ENCODE data around the gene MMP25. TPM values are rescaled to one million over a fixed set of nuclear protein-coding genes. Genes with fewer than 3 reads are reported as not detected.
"Not testable (repeated sequence)": the region's sequence is repeated elsewhere in the genome, so short reads cannot be mapped to it uniquely, and the experiment has no call there.

MMP25 gene
- total RNA-seq, 1 donor from 2014 or later, result 75.1 TPM

DNA sequence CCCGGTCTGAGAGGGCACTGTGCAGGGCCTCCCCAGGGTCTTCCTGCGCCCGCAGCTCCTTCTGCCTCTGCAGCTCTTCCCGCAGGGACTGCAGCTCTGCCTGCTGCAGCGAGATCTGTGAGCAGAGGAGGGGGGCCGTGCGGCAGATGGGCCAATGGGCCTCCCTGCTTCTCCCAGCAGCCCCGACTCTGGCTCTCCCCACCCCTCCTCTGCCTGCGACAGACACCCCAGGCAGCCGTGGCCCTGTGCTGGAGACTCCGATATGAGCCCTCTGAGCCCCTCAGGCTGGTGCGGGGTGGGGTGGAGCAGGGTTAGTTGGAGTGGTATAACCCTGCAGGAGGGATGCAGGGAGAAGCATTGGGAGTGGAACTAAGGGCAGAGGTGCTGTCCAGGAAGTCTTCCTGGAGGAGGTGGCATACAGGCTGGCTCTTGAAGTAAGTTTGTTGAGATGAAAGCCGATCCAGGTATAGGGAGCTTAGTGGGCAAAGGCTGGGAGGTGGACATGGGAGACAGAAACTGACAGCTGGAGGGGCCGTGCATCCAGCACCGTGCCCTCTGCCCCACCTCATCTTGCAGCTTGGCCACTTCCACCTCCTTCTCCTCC lies 17.5 kb upstream of the MMP25 start:
- intact Hi-C loops (cut with micrococcal nuclease), result loop anchor here (2.0 to 10.0 kb wide), 2 partner anchors 96 to 476 kb away; partner anchors contain the start of gene CLUAP1

- intact Hi-C loops (cut with micrococcal nuclease), result loop anchor here (2.0 to 10.0 kb wide), 3 partner anchors 15 to 475 kb away; partner anchors contain the start of gene CLUAP1
Measured at GRCh38 chr16:3029491-3030221, 16.7 kb upstream of the MMP25 start.

- intact Hi-C loops (cut with micrococcal nuclease), result loop anchor here (2.0 kb wide), 1 partner anchor 14 kb away; no protein-coding TSS in a partner anchor
Measured at GRCh38 chr16:3030222-3031212, 15.8 kb upstream of the MMP25 start.

DNA sequence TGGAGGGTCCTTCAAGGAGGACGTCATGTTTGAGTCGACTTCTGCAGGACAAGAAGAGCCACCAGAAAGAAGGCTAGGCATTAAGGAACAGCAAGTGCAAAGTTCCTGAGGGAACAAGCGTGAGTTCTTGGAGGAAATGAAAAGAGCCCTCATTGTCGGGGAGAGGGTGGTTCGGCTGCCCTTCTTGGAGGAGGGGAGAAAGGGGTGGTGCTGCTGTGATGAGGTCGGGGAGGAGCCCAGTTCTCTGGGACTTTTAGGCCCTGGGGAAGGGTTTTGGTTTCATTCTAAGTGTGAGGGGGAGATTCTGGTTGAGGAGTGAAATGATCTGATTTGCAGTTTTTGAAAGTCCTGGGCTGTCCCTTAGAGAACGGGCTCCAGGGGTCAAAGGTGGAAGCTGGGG lies 13.7 kb upstream of the MMP25 start:
- intact Hi-C loops (cut with micrococcal nuclease), result no loop called here

- intact Hi-C loops (cut with micrococcal nuclease), result no loop called here
Measured at GRCh38 chr16:3035289-3035971, 10.9 kb upstream of the MMP25 start.

GRCh38 chr16:3035972-3036725 lies 10.2 kb upstream of the MMP25 start:
- intact Hi-C loops (cut with micrococcal nuclease), result no loop called here

GRCh38 chr16:3036726-3037315 lies 9.5 kb upstream of the MMP25 start, which contains the start of gene BICDL2:
TSS of gene BICDL2 (minus strand) at chr16:3036944. CDS start at chr16:3035496, 1,448 bp downstream.
- intact Hi-C loops (cut with micrococcal nuclease), result no loop called here

DNA sequence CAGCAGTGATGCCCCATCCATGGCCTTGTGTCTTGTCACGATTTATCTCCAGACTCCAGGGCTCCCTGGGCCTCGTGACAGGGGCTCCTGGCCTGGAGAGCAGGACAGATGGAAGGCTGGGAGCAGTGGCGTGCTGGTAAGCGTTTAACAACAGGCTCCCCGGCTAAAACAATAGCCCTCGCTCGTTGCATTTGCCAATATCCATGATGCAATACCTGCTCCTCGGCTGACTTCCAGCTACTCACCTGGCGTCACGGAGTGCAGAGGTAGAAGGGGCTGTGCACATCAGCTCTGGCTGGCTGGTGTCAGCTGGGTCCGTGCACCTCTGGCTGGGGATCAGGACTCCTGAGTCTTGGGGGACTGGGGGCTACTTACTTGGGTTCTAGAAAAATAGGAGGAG lies 8.1 kb upstream of the MMP25 start:
- intact Hi-C loops (cut with micrococcal nuclease), result no loop called here

GRCh38 chr16:3038896-3039295 lies 7.5 kb upstream of the MMP25 start:
- intact Hi-C loops (cut with micrococcal nuclease), result no loop called here

DNA sequence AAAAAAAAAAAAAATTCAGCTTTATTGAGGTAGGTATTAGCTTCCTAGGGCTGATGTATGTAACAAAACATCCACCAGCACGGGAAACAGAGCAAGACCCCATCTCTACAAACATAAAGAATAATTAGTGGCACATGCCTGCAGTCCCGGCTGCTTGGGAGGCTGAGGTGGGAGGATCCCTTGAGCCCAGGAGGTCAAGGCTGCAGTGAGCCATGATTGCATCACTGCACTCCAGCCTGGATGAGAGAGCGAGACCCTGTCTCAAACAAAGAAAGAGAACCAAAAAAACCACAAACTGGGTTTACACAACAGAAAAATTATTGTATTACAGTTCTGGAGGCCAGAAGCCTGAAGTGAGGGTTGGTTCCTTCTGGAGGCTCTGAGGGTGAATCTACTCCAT lies 4.0 kb upstream of the MMP25 start:
- intact Hi-C loops (cut with micrococcal nuclease), result no loop called here

DNA sequence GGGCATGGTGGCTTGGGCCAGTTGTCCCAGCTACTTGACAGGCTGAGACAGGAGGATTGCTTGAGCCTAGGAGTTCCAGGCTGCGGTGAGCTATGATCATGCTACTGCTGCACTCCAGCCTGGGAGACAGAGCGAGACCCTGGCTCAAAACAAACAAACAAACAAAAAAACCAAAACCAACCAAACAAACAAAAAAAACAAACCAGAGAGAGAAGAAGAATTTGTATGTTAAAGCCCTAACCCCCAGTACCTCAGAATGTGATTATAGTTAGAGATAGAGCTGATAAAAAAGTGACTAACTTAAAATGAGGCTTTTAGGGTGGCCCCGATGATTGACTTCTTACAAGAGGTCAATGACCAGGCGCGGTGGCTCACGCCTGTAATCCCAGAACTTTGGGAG lies 1.7 kb upstream of the MMP25 start:
- intact Hi-C loops (cut with micrococcal nuclease), result loop anchor here (2.0 kb wide), 1 partner anchor 14 kb away; no protein-coding TSS in a partner anchor

DNA sequence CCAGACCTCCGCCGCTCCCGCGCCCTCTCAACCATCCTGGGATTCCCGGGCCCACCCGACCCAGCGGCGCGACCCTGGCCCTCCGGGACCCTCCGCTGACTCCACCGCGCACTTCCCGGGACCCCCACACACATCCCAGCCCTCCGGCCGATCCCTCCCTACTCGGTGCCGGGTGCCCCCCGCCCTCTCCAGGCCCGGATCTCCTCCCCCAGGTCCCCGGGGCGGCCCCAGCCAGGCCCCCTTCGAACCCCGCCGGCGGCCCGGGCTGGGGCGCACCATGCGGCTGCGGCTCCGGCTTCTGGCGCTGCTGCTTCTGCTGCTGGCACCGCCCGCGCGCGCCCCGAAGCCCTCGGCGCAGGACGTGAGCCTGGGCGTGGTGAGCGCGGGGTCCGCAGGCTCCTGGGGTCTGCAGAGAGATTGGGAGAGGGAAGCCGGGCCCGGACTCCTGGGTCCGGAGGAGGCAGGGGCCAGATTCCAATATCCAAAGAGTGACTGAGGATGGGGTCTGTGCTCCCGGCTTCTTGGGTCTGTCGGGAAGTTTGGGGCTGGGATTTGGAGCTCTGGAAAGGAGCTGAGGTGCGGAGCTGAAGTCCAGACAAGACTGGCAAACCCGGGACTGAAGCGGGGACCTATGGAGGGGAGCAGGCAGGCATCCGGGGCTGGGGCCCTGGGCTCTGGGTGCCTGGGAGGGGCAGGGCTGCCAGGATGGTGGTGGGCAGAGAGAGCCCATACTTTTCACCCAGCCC lies 453 bp downstream of the MMP25 start:
- intact Hi-C loops (cut with micrococcal nuclease), result no loop called here

DNA sequence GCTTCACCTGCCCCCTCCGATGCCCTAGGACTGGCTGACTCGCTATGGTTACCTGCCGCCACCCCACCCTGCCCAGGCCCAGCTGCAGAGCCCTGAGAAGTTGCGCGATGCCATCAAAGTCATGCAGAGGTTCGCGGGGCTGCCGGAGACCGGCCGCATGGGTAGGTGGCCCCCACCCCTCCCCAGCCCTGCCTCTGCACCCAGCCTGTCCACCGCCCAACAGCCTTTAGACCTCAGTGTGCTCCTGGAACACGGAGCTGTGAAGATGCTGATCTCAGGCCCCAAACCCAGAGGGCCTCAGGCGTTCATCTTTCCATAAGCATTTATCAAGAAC lies 993 bp downstream of the MMP25 start:
- intact Hi-C loops (cut with micrococcal nuclease), result no loop called here

GRCh38 chr16:3049921-3050481 lies 3.6 kb downstream of the MMP25 start:
- intact Hi-C loops (cut with micrococcal nuclease), result no loop called here

DNA sequence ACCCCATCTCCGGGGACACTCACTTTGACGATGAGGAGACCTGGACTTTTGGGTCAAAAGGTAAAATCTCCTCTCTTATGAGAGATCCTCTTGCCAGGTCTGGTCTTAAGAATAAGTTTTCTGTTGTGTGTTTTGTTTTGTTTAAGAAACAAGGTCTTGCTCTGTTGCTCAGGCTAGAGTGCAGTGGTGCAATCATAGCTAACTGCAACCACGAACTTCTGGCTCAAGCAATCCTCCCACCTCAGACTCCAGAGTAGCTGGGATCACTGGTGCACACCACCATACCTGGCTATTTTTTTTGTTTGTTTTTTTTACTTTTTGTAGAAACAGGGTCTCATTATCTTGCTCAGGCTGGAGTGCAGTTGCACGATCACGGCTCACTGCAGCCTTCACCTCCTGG lies 4.1 kb downstream of the MMP25 start:
- intact Hi-C loops (cut with micrococcal nuclease), result no loop called here

DNA sequence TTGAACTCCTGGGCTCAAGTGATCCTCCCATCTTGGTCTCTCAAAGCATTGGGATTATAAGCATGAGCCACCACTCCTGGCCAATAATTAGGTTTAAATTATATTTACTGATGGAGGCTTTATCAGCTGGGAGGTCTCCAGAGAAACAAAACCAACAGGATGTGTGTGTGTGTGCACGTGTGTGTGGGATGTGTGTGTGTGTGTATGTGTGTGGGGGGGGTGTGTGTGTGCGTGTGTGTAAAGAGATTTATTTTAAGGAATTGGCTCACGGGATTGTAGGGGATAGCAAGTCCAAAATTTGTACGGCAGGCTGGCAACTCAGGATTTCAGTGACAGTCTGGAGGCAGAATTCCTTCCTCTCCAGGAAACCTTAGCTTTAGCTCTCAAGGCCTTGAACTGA lies 4.6 kb downstream of the MMP25 start:
- intact Hi-C loops (cut with micrococcal nuclease), result no loop called here

GRCh38 chr16:3051494-3051893 lies 5.1 kb downstream of the MMP25 start:
- intact Hi-C loops (cut with micrococcal nuclease), result no loop called here

- intact Hi-C loops (cut with micrococcal nuclease), result not testable (repeated sequence)
Measured at GRCh38 chr16:3052571-3053329, 6.4 kb downstream of the MMP25 start.
